Natural killer cell treated with Interleukin-12 subunit alpha and Interleukin-12 subunit beta and Interleukin-15 and Interleukin-18, amount 100 ng/mL, for 72 hours (primary cell): Measurements from ENCODE around the gene EGFR. TPM values are rescaled to one million over a fixed set of nuclear protein-coding genes. Genes with fewer than 3 reads are reported as not detected.

Experiments
- ATAC-seq, 2 donors: fragments of 150-1000 bp; cut with Tn5 transposase in 1 of 2; sonication (Bioruptor Pico), chemical (Tn5 transposase) in 1 of 2; 2 replicates each; pipeline ENCODE4 v1.10.0; 2021
- DNase-seq: peaks from one replicate; pipeline ENCODE4 v3.0.0; 2022; ENCODE audit warnings: low spot score
- H3K27ac Mint-ChIP-seq, 2 donors: 1 replicate in 1 of 2; 2 replicates in 1 of 2; pipeline ENCODE4 v1.8.0; 2022; ENCODE audit warnings: mixed read lengths in 2 of 2, mild to moderate bottlenecking in 1 of 2, moderate library complexity in 1 of 2
- H3K27me3 Mint-ChIP-seq, 2 donors: 1 replicate in 1 of 2; 2 replicates in 1 of 2; pipeline ENCODE4 v1.8.0; 2022; ENCODE audit warnings: mixed read lengths in 2 of 2
- H3K36me3 Mint-ChIP-seq: one replicate; pipeline ENCODE4 v1.8.0; 2022; ENCODE audit warnings: mixed read lengths
- H3K4me1 Mint-ChIP-seq, 2 donors: 1 replicate in 1 of 2; 2 replicates in 1 of 2; pipeline ENCODE4 v1.8.0; 2022; ENCODE audit warnings: low read depth in 2 of 2, mixed read lengths in 2 of 2, mild to moderate bottlenecking in 1 of 2
- H3K4me3 Mint-ChIP-seq: one replicate; pipeline ENCODE4 v1.8.0; 2022; ENCODE audit warnings: mixed read lengths
- H3K9me3 Mint-ChIP-seq: 2 replicates; pipeline ENCODE4 v1.8.0; 2022; ENCODE audit warnings: mixed read lengths
- total RNA-seq, 2 donors: library from RNA; stranded (reverse); gene quantifications; one replicate each; pipeline ENCODE4 v1.2.3, GENCODE V29; 2022

EGFR gene
- not detected for total RNA-seq

- Mint-ChIP-seq H3K9me3 (no peaks in the 10 kb centered on the region), H3K27ac (no peak within 1 kb of the TSS), H3K27me3 (peaks cover 32 to 44% of the 10 kb centered on the region in 2 donors), H3K4me1 (no peaks in the 10 kb centered on the region), H3K4me3 (peak within 1 kb of the TSS; percentile 25), H3K36me3 (no peaks in the 10 kb centered on the region)
- DNase-seq (no peak), ATAC-seq (peak; percentile 47 to 49)
Observed at GRCh38 chr7:55018361-55019190, at the start of gene EGFR. Gene EGFR, plus strand, starts transcription at chr7:55019017. Its CDS starts 261 bp downstream, at chr7:55019278.

- Mint-ChIP-seq H3K27me3 (peaks cover 0 to 33% of the 10 kb centered on the region in 2 donors), H3K9me3 (peaks cover 2% of the 10 kb centered on the region), H3K4me1 (no peaks in the 10 kb centered on the region), H3K4me3 (no peak overlapping the region), H3K27ac (no peak overlapping the region), H3K36me3 (peaks cover 12% of the 10 kb centered on the region)
- ATAC-seq (no peak), DNase-seq (no peak)
Observed at GRCh38 chr7:54969208-54969967, 49.4 kb upstream of the EGFR start.

GRCh38 chr7:54972733-54973294 lies 46.0 kb upstream of the EGFR start:
- no peaks in the 10 kb centered on the region for H3K4me1 Mint-ChIP-seq
- H3K27me3 Mint-ChIP-seq = peaks cover 0 to 39% of the 10 kb centered on the region in 2 donors
- H3K27ac Mint-ChIP-seq = no peak overlapping the region
- no peak overlapping the region for H3K4me3 Mint-ChIP-seq
- no peak for ATAC-seq
- H3K9me3 Mint-ChIP-seq = peaks cover 2% of the 10 kb centered on the region
- H3K36me3 Mint-ChIP-seq = peaks cover 12% of the 10 kb centered on the region
- DNase-seq = no peak

- Mint-ChIP-seq H3K4me1 (no peaks in the 10 kb centered on the region), H3K27me3 (peaks cover 0 to 22% of the 10 kb centered on the region in 2 donors), H3K9me3 (peaks cover 6% of the 10 kb centered on the region), H3K36me3 (no peaks in the 10 kb centered on the region), H3K27ac (no peak overlapping the region), H3K4me3 (no peak overlapping the region)
- no peak for DNase-seq
- ATAC-seq = no peak
Observed at GRCh38 chr7:54978364-54979116, 40.3 kb upstream of the EGFR start.

GRCh38 chr7:54980521-54980920 lies 38.3 kb upstream of the EGFR start:
- peaks cover 9% of the 10 kb centered on the region for H3K9me3 Mint-ChIP-seq
- no peak for DNase-seq
- no peak for ATAC-seq
- no peaks in the 10 kb centered on the region for H3K36me3 Mint-ChIP-seq
- no peak overlapping the region for H3K4me3 Mint-ChIP-seq
- H3K4me1 Mint-ChIP-seq = no peaks in the 10 kb centered on the region
- H3K27ac Mint-ChIP-seq = no peak overlapping the region
- H3K27me3 Mint-ChIP-seq = peaks cover 2 to 30% of the 10 kb centered on the region in 2 donors

DNA sequence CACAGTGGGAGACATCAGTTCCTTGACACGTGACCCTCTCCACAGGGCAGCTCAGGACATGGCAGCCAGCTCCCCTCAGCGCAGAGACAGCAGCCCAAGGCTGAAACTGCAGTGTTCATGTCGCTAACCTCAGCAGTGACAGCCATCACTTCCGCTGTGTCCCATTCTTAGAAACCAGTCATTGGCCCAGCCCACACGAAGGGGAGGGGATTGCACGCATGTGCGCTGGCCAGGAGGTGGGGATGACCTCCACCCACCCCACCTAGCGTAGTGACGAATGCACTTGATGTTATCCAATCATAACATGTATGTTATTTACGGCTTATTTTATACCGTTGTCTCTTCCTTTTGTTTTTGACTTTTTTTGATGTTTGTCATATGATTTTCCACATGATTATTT lies 36.9 kb upstream of the EGFR start:
- Mint-ChIP-seq H3K4me1 (no peaks in the 10 kb centered on the region), H3K4me3 (no peak overlapping the region), H3K27me3 (peaks cover 2 to 31% of the 10 kb centered on the region in 2 donors), H3K27ac (no peak overlapping the region), H3K36me3 (no peaks in the 10 kb centered on the region), H3K9me3 (peaks cover 9% of the 10 kb centered on the region)
- no peak for DNase-seq
- ATAC-seq = no peak

DNA sequence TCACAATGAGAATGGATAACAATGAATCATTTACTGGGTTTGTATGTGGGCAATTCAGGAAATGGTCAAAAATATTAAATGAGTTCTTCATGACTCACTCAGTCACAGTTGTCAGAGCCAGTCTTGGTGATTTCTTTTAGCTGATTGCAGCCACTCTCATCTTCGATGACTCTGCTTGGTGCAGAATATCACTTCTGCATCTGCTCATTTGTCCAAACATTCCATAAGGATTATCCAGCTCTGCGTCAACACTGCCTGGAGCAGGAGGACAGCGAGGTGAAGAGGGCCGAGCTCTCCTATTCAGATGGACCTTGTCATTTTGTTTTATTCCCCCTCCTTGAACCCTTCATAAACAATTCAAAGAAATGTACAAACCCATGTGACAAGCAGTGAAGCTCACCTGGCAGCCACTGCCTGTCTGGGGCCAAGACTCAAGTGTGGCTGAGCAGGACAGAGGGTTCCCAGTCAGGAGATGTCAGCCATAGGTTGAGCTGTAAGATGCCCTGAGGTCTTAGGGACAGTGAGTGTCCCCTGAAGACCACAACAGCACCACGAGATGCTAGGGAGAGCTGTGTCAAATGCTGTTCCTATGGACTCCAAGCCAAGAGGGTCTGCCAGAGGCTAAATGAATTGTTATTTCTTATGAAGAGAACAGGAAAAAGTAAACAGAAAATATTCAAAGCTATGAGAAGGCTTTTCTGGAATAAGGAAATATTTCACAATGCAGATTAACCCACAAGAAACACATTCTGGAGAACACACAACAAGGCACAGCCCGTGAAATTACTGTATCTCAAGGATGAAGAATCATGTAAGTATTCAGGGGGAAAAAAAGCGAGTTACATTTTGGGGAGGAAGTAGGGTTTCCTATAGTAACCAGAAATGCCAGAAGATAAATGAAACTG lies 33.1 kb upstream of the EGFR start:
- Mint-ChIP-seq H3K36me3 (no peaks in the 10 kb centered on the region), H3K4me3 (no peak overlapping the region), H3K9me3 (peaks cover 8% of the 10 kb centered on the region), H3K27me3 (peaks cover 2 to 42% of the 10 kb centered on the region in 2 donors), H3K4me1 (no peaks in the 10 kb centered on the region), H3K27ac (no peak overlapping the region)
- ATAC-seq (no peak), DNase-seq (no peak)

DNA sequence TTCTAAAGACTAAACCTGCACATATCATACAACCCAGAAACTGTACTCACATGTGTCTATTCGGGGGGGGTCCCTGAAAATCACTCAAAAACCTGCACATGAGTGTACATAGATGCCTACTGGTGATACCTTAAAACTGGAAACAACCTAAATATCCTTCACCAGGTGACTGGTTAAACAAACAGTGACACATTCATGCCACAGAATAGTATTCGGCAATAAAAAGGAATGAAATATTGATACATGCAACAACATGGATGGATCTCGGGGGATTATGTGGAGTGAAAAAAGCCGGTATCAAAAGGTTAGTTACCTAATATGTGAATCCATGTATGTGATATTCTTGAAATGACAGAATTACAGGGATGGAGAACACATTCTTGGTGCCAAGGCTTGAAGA lies 32.1 kb upstream of the EGFR start:
- ATAC-seq (no peak), DNase-seq (no peak)
- peaks cover 12% of the 10 kb centered on the region for H3K9me3 Mint-ChIP-seq
- no peak overlapping the region for H3K27ac Mint-ChIP-seq
- no peaks in the 10 kb centered on the region for H3K4me1 Mint-ChIP-seq
- H3K4me3 Mint-ChIP-seq = no peak overlapping the region
- peaks cover 2 to 47% of the 10 kb centered on the region in 2 donors for H3K27me3 Mint-ChIP-seq
- H3K36me3 Mint-ChIP-seq = no peaks in the 10 kb centered on the region

DNA sequence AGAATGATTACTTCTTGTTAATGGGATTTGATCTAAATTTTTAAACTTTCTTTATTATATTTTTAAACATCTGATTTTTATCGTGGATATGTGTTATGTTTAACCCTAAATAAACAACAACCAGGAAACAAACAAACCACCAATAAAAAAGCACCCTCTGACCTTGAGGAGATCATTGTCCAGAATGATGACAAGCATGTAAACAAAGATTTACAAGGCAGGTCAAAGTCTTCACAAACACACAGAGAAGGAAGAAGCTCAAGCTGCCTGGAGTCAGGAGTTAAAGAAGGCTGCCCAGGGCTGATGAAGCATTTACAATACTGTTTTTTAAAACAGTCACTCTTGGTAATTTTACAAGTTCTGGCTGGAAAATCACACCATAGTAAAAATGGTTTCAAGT lies 31.0 kb upstream of the EGFR start:
- Mint-ChIP-seq H3K9me3 (peaks cover 9% of the 10 kb centered on the region), H3K4me3 (no peak overlapping the region), H3K36me3 (no peaks in the 10 kb centered on the region), H3K27ac (no peak overlapping the region), H3K4me1 (no peaks in the 10 kb centered on the region), H3K27me3 (peaks cover 2 to 36% of the 10 kb centered on the region in 2 donors)
- ATAC-seq (no peak), DNase-seq (no peak)

GRCh38 chr7:54988516-54988915 lies 30.3 kb upstream of the EGFR start:
- no peaks in the 10 kb centered on the region for H3K4me1 Mint-ChIP-seq
- no peaks in the 10 kb centered on the region for H3K36me3 Mint-ChIP-seq
- H3K9me3 Mint-ChIP-seq = peaks cover 9% of the 10 kb centered on the region
- H3K4me3 Mint-ChIP-seq = no peak overlapping the region
- DNase-seq = no peak
- H3K27ac Mint-ChIP-seq = no peak overlapping the region
- no peak for ATAC-seq
- peaks cover 2 to 35% of the 10 kb centered on the region in 2 donors for H3K27me3 Mint-ChIP-seq

DNA sequence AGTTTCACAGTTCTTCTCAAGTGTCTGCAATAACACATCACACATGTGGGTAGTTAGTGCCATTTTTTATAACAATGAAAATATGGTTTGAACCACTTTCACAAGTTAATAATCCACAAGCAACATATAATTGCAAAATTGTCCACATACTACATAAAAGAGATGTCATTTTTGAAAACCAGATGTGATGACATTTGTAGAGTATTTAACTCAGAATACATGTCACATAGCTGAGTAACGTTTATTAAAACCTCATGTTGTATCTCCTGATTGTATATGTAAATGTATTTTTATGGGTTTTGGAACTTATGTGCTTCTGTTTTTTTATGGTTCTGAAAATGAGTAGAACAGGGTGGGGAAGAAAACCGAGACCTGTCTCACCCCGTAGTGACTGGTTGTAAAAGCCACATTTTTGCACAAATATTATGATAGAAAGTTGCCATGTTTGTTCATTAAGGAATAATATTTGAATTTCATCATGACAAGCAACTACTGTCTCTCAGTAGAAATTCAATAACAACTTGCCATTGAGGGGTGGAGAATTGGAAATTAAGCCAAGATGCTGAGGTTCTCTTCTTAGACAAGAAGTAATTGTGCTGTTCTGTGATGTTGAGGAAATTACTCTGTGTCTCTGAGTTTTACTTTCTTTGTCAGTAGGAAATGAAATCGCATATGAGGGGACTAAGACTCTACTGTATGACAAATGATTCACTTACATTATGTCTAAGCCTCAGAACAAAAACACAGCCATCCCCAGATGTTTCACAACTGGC lies 29.2 kb upstream of the EGFR start:
- Mint-ChIP-seq H3K27ac (no peak overlapping the region), H3K4me1 (no peaks in the 10 kb centered on the region), H3K27me3 (peaks cover 0 to 35% of the 10 kb centered on the region in 2 donors), H3K36me3 (no peaks in the 10 kb centered on the region), H3K9me3 (peaks cover 5% of the 10 kb centered on the region), H3K4me3 (no peak overlapping the region)
- ATAC-seq (no peak), DNase-seq (no peak)

- Mint-ChIP-seq H3K36me3 (no peaks in the 10 kb centered on the region), H3K4me1 (peaks cover 3 to 6% of the 10 kb centered on the region in 2 donors), H3K4me3 (no peak overlapping the region), H3K27ac (no peak overlapping the region), H3K27me3 (peaks cover 6 to 27% of the 10 kb centered on the region in 2 donors), H3K9me3 (peaks cover 13% of the 10 kb centered on the region)
- ATAC-seq = no peak
- DNase-seq = no peak
Observed at GRCh38 chr7:54991341-54991740, 27.5 kb upstream of the EGFR start.
